ENCODE data around the gene UMODL1. TPM values are rescaled to one million over a fixed set of nuclear protein-coding genes. Genes with fewer than 3 reads are reported as not detected.

The UMODL1 gene
- total RNA-seq, 1 experiment from 2014 or later = not detected

- no peak overlapping the region for H2BK20ac ChIP-seq (ENCODE audit: low read depth, low read length, poor library complexity, severe bottlenecking)
- H3K18ac ChIP-seq (ENCODE audit: insufficient read length, low read depth, low read length) = no peak overlapping the region
- H3K4me1 ChIP-seq (ENCODE audit: insufficient read depth, low read length) = no peaks in the 10 kb centered on the region
- H3K4me1 Mint-ChIP-seq = peaks cover 13 to 17% of the 10 kb centered on the region in 2 experiments
- H3K27ac ChIP-seq (ENCODE audit: insufficient read length, low read depth, low read length) = no peak overlapping the region
- H3K9me3 ChIP-seq (ENCODE audit: control insufficient read depth, low read depth, low read length) = no peaks in the 10 kb centered on the region
- no peaks in the 10 kb centered on the region for H3K79me2 ChIP-seq (ENCODE audit: insufficient read depth, low read length)
- H2BK120ac ChIP-seq (ENCODE audit: low read depth, low read length, poor library complexity, severe bottlenecking) = no peak overlapping the region
- H3T11ph ChIP-seq (ENCODE audit: low read length) = no peak overlapping the region
- H2BK15ac ChIP-seq (ENCODE audit: low read depth, low read length) = no peak overlapping the region
- H3K27me3 ChIP-seq (ENCODE audit: insufficient read depth, low read length) = no peaks in the 10 kb centered on the region
- no peak overlapping the region for H3K4ac ChIP-seq (ENCODE audit: low read depth, low read length)
- no peak overlapping the region for H4K5ac ChIP-seq (ENCODE audit: insufficient read length, low read depth, low read length)
- DNase-seq = no peak
- H2AFZ ChIP-seq (ENCODE audit: low read length) = no peak overlapping the region
- no peaks in the 10 kb centered on the region for H4K20me1 ChIP-seq (ENCODE audit: control insufficient read depth, insufficient read depth, insufficient read length)
- no peak overlapping the region for H2AK5ac ChIP-seq (ENCODE audit: insufficient read length, low read length)
- no peak overlapping the region for H3K56ac ChIP-seq (ENCODE audit: insufficient read length, low read depth, low read length)
- H3K27me3 Mint-ChIP-seq (ENCODE audit: low read depth) = peaks cover 10% of the 10 kb centered on the region
- no peak overlapping the region for H2BK12ac ChIP-seq (ENCODE audit: insufficient read length, low read depth, low read length)
- no peak overlapping the region for H3K27ac Mint-ChIP-seq
- no peak overlapping the region for H3K23ac ChIP-seq (ENCODE audit: insufficient read length, low read depth, low read length)
- H2BK5ac ChIP-seq (ENCODE audit: insufficient read length, low read length) = no peak overlapping the region
- H3K14ac ChIP-seq (ENCODE audit: insufficient read depth, low read length) = no peak overlapping the region
- no peak overlapping the region for H4K8ac ChIP-seq (replicated peaks; ENCODE audit: insufficient read length, low read depth, low read length)
- WGBS (ENCODE audit: extremely low coverage, insufficient read length, low lambda C conversion rate) = no CpG with 5 or more reads among the region's 9 CpGs
- H3K79me1 ChIP-seq (ENCODE audit: insufficient read depth, low read depth, low read length, poor library complexity, severe bottlenecking) = no peaks in the 10 kb centered on the region
- H3K9me3 Mint-ChIP-seq = no peaks in the 10 kb centered on the region
- no peak overlapping the region for H4K91ac ChIP-seq (ENCODE audit: insufficient read length, low read depth, low read length)
- no peak overlapping the region for H3K4me2 ChIP-seq (ENCODE audit: insufficient read depth, insufficient read length, low read length)
- no peak for TF ChIP-seq CTCF (conservative IDR thresholded peaks at IDR 0.05)
- H3K9ac ChIP-seq (ENCODE audit: extremely low read depth, insufficient read length, low read length) = no peak overlapping the region
- H3K23me2 ChIP-seq (ENCODE audit: insufficient read length, low read depth, low read length, poor library complexity, severe bottlenecking) = peaks cover 6% of the 10 kb centered on the region
- no peaks in the 10 kb centered on the region for H3K36me3 Mint-ChIP-seq (ENCODE audit: insufficient read depth in 1 of 3, low read depth in 3 of 3)
- no peak overlapping the region for H3K4me3 Mint-ChIP-seq
Measured at GRCh38 chr21:42028766-42029425, 42.2 kb upstream of the UMODL1 start.
